HepG2 (cell line): ENCODE results near the gene CDH2.

Source experiments
- AKAP8 ChIP-seq: sonication (generic); formaldehyde crosslinking; IDR thresholded peaks from 2 replicates; pipeline ENCODE4 v1.5.1; 2020; ENCODE audit warnings: mild to moderate bottlenecking, missing genetic modification reagents
- BCL3 ChIP-seq: sonication (generic); formaldehyde crosslinking; IDR thresholded peaks from 2 replicates; pipeline ENCODE4 v1.5.1; 2020; ENCODE audit warnings: mild to moderate bottlenecking, missing genetic modification reagents, moderate library complexity
- CTCF ChIP-seq: sonication (generic); formaldehyde crosslinking; IDR thresholded peaks from 2 replicates; pipeline ENCODE4 v1.5.0; 2020; ENCODE audit warnings: mild to moderate bottlenecking, missing genetic modification reagents, moderate library complexity
- EP300 ChIP-seq, 3 experiments: sonication (generic) in 1 of 3; formaldehyde crosslinking in 1 of 3; IDR thresholded peaks; 2 replicates each; pipeline versions ENCODE4 v1.5.1 to v1.6.1; 2011 to 2020; ENCODE audit warnings: low read depth in 2 of 3, low read length in 2 of 3, borderline replicate concordance in 1 of 3, improper control_type of control experiment in 1 of 3, mild to moderate bottlenecking in 1 of 3, missing genetic modification reagents in 1 of 3, moderate library complexity in 1 of 3
- NFKBIZ ChIP-seq: IDR thresholded peaks from 2 replicates; pipeline ENCODE4 v1.6.1; 2018; ENCODE audit warnings: missing genetic modification reagents, missing compliant biosample characterization
- PAWR ChIP-seq: sonication (generic); formaldehyde crosslinking; IDR thresholded peaks from 2 replicates; pipeline ENCODE4 v1.4.0; 2020; ENCODE audit warnings: missing genetic modification reagents, mild to moderate bottlenecking, borderline replicate concordance
- RAD21 ChIP-seq: fragments of 450-650 bp; formaldehyde crosslinking; IDR thresholded peaks from 2 replicates; pipeline ENCODE4 v1.5.0; 2020; ENCODE audit warnings: mild to moderate bottlenecking
- USF2 ChIP-seq, 2 experiments: sonication (generic) in 1 of 2; formaldehyde crosslinking in 1 of 2; IDR thresholded peaks; 2 replicates each; pipeline versions ENCODE4 v1.5.1 to v1.6.1; 2011 to 2020; ENCODE audit warnings: borderline replicate concordance in 1 of 2, low read depth in 1 of 2, low read length in 1 of 2, mild to moderate bottlenecking in 1 of 2, missing genetic modification reagents in 1 of 2, moderate library complexity in 1 of 2

- TF ChIP-seq USF2 (IDR thresholded peaks at IDR 0.05; ENCODE audit: low read depth, low read length) = no peak
- no peak for TF ChIP-seq USF2 (CRISPR knock-in tag; IDR thresholded peaks at IDR 0.05; ENCODE audit: borderline replicate concordance)
- TF ChIP-seq AKAP8 (CRISPR knock-in tag) = no peak
- TF ChIP-seq CTCF = no peak
- no peak for TF ChIP-seq NFKBIZ (CRISPR knock-in tag)
- no peak for TF ChIP-seq RAD21 (CRISPR knock-in tag)
- no peak for TF ChIP-seq PAWR
- TF ChIP-seq BCL3 (CRISPR knock-in tag) = no peak
- TF ChIP-seq EP300 (IDR thresholded peaks at IDR 0.05; ENCODE audit: low read depth in 2 of 2, low read length in 2 of 2) = no peak
- TF ChIP-seq EP300 (CRISPR knock-in tag; IDR thresholded peaks at IDR 0.05; ENCODE audit: borderline replicate concordance) = no peak
Observed at GRCh38 chr18:27959101-27959500, 217.8 kb downstream of the CDH2 start.
